K562 (cell line): ENCODE measurements around the gene DCLK3. TPM values are rescaled to one million over a fixed set of nuclear protein-coding genes. Genes with fewer than 3 reads are reported as not detected.

Experiments used
- ATAC-seq: fragments of 200-7000 bp; cut with Tn5 transposase; 3 replicates; pipeline ENCODE4 v1.9.1; 2020; ENCODE audit warnings: moderate library complexity
- BruUV-seq: library from RNA; stranded (reverse); fragments of 400-500 nt; replicated peaks from 2 replicates; lab custom pipeline; 2021; lab: Mats Ljungman, UMichigan
- CTCF ChIA-PET: fragments of 300-600 bp; formaldehyde crosslinking; extraction: SDS; loops from one replicate; lab custom pipeline; 2021; ENCODE audit warnings: low intra/inter-chr PET ratio; lab: Yijun Ruan, JAX
- POLR2A ChIA-PET: fragments of 300-600, 350-650 bp; sonication (Branson Sonifier 250); formaldehyde crosslinking; extraction: SDS; loops from one replicate; lab custom pipeline; 2021; ENCODE audit warnings: antibody characterized with exemption, inconsistent platforms; lab: Yijun Ruan, JAX
- DNase-seq, 4 experiments: peaks; one replicate each; pipeline versions ENCODE4 v3.0.0 to v3.0.0-alpha.2; 2011 to 2018; ENCODE audit warnings: low spot score in 3 of 4, mixed read lengths in 3 of 4; ENCODE audit errors: extremely low read depth in 1 of 4
- FAIRE-seq: peaks from 2 replicates; lab custom pipeline; 2011; peaks lifted over from hg19 to GRCh38; lab: Jason Lieb, UNC
- H2AFZ ChIP-seq: 2 replicates; pipeline ENCODE4 v1.6.0; 2011; ENCODE audit warnings: low read depth, low read length, control low read depth, inconsistent platforms
- H3K27ac ChIP-seq: fragments of 200-600 bp; 3 replicates; pipeline ENCODE4 v1.8.0; 2011; ENCODE audit warnings: low read depth, mild to moderate bottlenecking, control low read depth, inconsistent platforms, low read length, moderate library complexity, mixed read lengths; ENCODE audit errors: extremely low read depth
- H3K27me3 ChIP-seq, 2 experiments: fragments of 300-600 bp in 1 of 2; 2 replicates in 1 of 2; 3 replicates in 1 of 2; pipeline versions ENCODE4 v1.6.0 to v1.8.0; 2011; ENCODE audit warnings: inconsistent platforms in 2 of 2, low read length in 2 of 2, mild to moderate bottlenecking in 1 of 2, mixed read lengths in 1 of 2, moderate library complexity in 1 of 2; ENCODE audit not compliant: control insufficient read depth in 2 of 2, insufficient read depth in 2 of 2
- H3K36me3 ChIP-seq: fragments of 300-600 bp; 3 replicates; pipeline ENCODE4 v1.8.0; 2011; ENCODE audit warnings: mild to moderate bottlenecking, low read length, inconsistent platforms; ENCODE audit not compliant: control insufficient read depth, insufficient read depth
- H3K4me1 ChIP-seq, 2 experiments: fragments of 200-600 bp in 1 of 2; replicated peaks in 1 of 2; 2 replicates in 1 of 2; 3 replicates in 1 of 2; pipeline versions ENCODE4 v1.5.1 to v1.8.0; 2011; ENCODE audit warnings: inconsistent platforms in 2 of 2, low read length in 2 of 2, mild to moderate bottlenecking in 1 of 2, mixed read lengths in 1 of 2, moderate library complexity in 1 of 2; ENCODE audit not compliant: control insufficient read depth in 2 of 2, insufficient read depth in 2 of 2
- H3K4me2 ChIP-seq: 2 replicates; pipeline ENCODE4 v1.6.1; 2011; ENCODE audit warnings: low read length, control low read depth, inconsistent platforms, mixed read lengths; ENCODE audit not compliant: insufficient read depth
- H3K4me3 ChIP-seq: fragments of 200-600 bp; sonication (generic), shearing (Covaris generic); 2 replicates; pipeline ENCODE4 v1.5.1; 2016; ENCODE audit warnings: control low read depth, inconsistent platforms
- H3K79me2 ChIP-seq: fragments of 200-600 bp; 3 replicates; pipeline ENCODE4 v1.8.0; 2011; ENCODE audit warnings: low read length, inconsistent platforms; ENCODE audit not compliant: control insufficient read depth, insufficient read depth
- H3K9ac ChIP-seq, 2 experiments: 2 replicates each; pipeline versions ENCODE4 v1.6.0 to v1.6.1; 2011; ENCODE audit warnings: low read depth in 2 of 2, low read length in 2 of 2, control low read depth in 1 of 2, inconsistent platforms in 1 of 2, mild to moderate bottlenecking in 1 of 2, mixed read lengths in 1 of 2; ENCODE audit not compliant: insufficient read depth in 1 of 2
- H3K9me1 ChIP-seq: one replicate; pipeline ENCODE4 v1.6.0; 2011; ENCODE audit warnings: inconsistent platforms, mild to moderate bottlenecking, low read length, moderate library complexity; ENCODE audit not compliant: control insufficient read depth, insufficient read depth
- H3K9me3 ChIP-seq: replicated peaks from 2 replicates; pipeline ENCODE4 v1.5.1; 2011; ENCODE audit warnings: low read depth, low read length, inconsistent platforms; ENCODE audit not compliant: control insufficient read depth, insufficient read depth
- H4K20me1 ChIP-seq: replicated peaks from 2 replicates; pipeline ENCODE4 v1.6.1; 2011; ENCODE audit warnings: low read length, inconsistent platforms, mixed read lengths; ENCODE audit not compliant: control insufficient read depth, insufficient read depth
- CSDE1 ChIP-seq, 2 experiments: fragments of 450-650 bp; IDR thresholded peaks; 2 replicates each; pipeline ENCODE4 v1.6.1; 2016; ENCODE audit warnings: mild to moderate bottlenecking in 1 of 2
- CTBP1 ChIP-seq: fragments of 450-650 bp; IDR thresholded peaks from 2 replicates; pipeline ENCODE4 v1.6.1; 2016; ENCODE audit warnings: borderline replicate concordance
- CTCF ChIP-seq, 3 experiments: IDR thresholded peaks in 2 of 3; conservative IDR thresholded peaks in 1 of 3; 2 replicates each; pipeline ENCODE4 v1.5.1; 2011 to 2012; ENCODE audit warnings: low read length in 3 of 3, mild to moderate bottlenecking in 3 of 3, control low read depth in 2 of 3, improper control_type of control experiment in 1 of 3, inconsistent platforms in 1 of 3, low read depth in 1 of 3, mixed read lengths in 1 of 3, moderate library complexity in 1 of 3; ENCODE audit not compliant: insufficient read depth in 2 of 3
- FOXM1 ChIP-seq, 2 experiments: fragments of 450-650 bp in 1 of 2; sonication (generic) in 1 of 2; formaldehyde crosslinking in 1 of 2; IDR thresholded peaks; 2 replicates each; pipeline versions ENCODE4 v1.6.1 to v1.9.0; 2017 to 2022; ENCODE audit warnings: low read depth in 2 of 2, mild to moderate bottlenecking in 2 of 2, missing genetic modification reagents in 1 of 2, moderate library complexity in 1 of 2
- KAT2B ChIP-seq: IDR thresholded peaks from one replicate; pipeline ENCODE4 v1.6.1; 2012; ENCODE audit warnings: low read depth, mild to moderate bottlenecking, control low read depth, inconsistent platforms, low read length, moderate library complexity
- NFYB ChIP-seq: IDR thresholded peaks from 2 replicates; pipeline ENCODE4 v1.6.1; 2011; ENCODE audit warnings: mild to moderate bottlenecking, moderate library complexity; ENCODE audit not compliant: insufficient read length; ENCODE audit errors: extremely low read depth
- RAD51 ChIP-seq: fragments of 450-650 bp; IDR thresholded peaks from 2 replicates; pipeline ENCODE4 v1.7.1; 2016; ENCODE audit warnings: low read depth, mild to moderate bottlenecking, borderline replicate concordance
- RCOR1 ChIP-seq, 2 experiments: IDR thresholded peaks; 2 replicates each; pipeline ENCODE4 v1.6.1; 2012; ENCODE audit warnings: low read depth in 2 of 2, low read length in 2 of 2, borderline replicate concordance in 1 of 2, improper control_type of control experiment in 1 of 2
- SMC3 ChIP-seq: conservative IDR thresholded peaks from 2 replicates; pipeline ENCODE4 v1.6.1; 2011; ENCODE audit warnings: low read depth, low read length, improper control_type of control experiment; ENCODE audit not compliant: insufficient read depth
- SNIP1 ChIP-seq: fragments of 450-650 bp; IDR thresholded peaks from 2 replicates; pipeline ENCODE4 v1.7.1; 2017; ENCODE audit warnings: low read depth, mild to moderate bottlenecking
- TRIM24 ChIP-seq, 2 experiments: fragments of 450-650 bp; IDR thresholded peaks; 2 replicates each; pipeline ENCODE4 v1.6.1; 2016
- ZBTB43 ChIP-seq: sonication (generic); formaldehyde crosslinking; IDR thresholded peaks from 2 replicates; pipeline ENCODE4 v1.8.0; 2023; ENCODE audit warnings: mild to moderate bottlenecking, missing genetic modification reagents
- ZNF764 ChIP-seq: fragments of 250-450 bp; sonication (Bioruptor Pico); IDR thresholded peaks from 2 replicates; pipeline ENCODE4 v1.4.0; 2020; ENCODE audit warnings: low read depth, mild to moderate bottlenecking, moderate library complexity
- WGBS: fragments of 100-300 bp; shearing (Covaris generic); methylation state at CpG from one replicate; pipeline ENCODE4 v1.1.6; 2016; ENCODE audit warnings: low coverage, mixed read lengths; ENCODE audit not compliant: insufficient coverage; ENCODE audit errors: missing lambda C conversion rate; 5-methylcytosine and 5-hydroxymethylcytosine counted together
- in situ Hi-C: fragments of 300-500 bp; cut with MboI; formaldehyde crosslinking; loops from 4 replicates; pipeline ENCODE4 v1.15.0; 2018; ENCODE audit warnings: inconsistent platforms, mixed read lengths
- intact Hi-C: fragments of 100-400 bp; cut with micrococcal nuclease; formaldehyde crosslinking; loops from 2 replicates; pipeline ENCODE4 v1.14.2; 2022
- polyA plus RNA-seq, 8 experiments: library from polyadenylated mRNA; depleted of rRNA in 4 of 8; stranded (reverse) in 5 of 8; unstranded in 3 of 8; fragments of >200 nt; fragmentation: Nextera tagmentation in 2 of 8; fragmentation: Illumina TruSeq in 1 of 8; extraction: Ambion mirVana in 2 of 8; extraction: Trizol in 1 of 8; gene quantifications; 2 replicates each; pipeline versions ENCODE4 v1.2.1 to v1.2.3, GENCODE V29; 2011 to 2014; ENCODE audit warnings: inconsistent platforms in 1 of 8, missing spikeins in 1 of 8
- total RNA-seq, 7 experiments: library from RNA; depleted of rRNA in 6 of 7; stranded (reverse); fragments of >200 nt in 6 of 7; fragmentation: Illumina TruSeq in 2 of 7; extraction: Trizol in 2 of 7; gene quantifications; 2 replicates each; pipeline versions ENCODE4 v1.2.1 to v1.2.3, GENCODE V29; 2011 to 2021; ENCODE audit warnings: low replicate concordance in 1 of 7

Gene DCLK3
- total and polyA plus RNA-seq, 9 of the 15 experiments (the other 6 are each of a cell fraction or from before 2014, with no cell fraction given), result not detected

- FAIRE-seq (no peak), ATAC-seq (no peak), DNase-seq (no peak)
- Histone ChIP-seq H3K27me3 (no peaks in the 10 kb centered on the region), H3K9ac (no peak overlapping the region), H3K79me2 (no peaks in the 10 kb centered on the region), H3K36me3 (no peaks in the 10 kb centered on the region), H3K27ac (no peak overlapping the region), H3K9me1 (no peaks in the 10 kb centered on the region), H4K20me1 (no peaks in the 10 kb centered on the region), H3K4me1 (no peaks in the 10 kb centered on the region), H3K4me3 (no peak overlapping the region), H3K9me3 (no peaks in the 10 kb centered on the region), H3K4me2 (no peak overlapping the region), H2AFZ (no peak overlapping the region)
- 0% methylated on average over 1 of the region's 1 CpG for WGBS
- TF ChIP-seq ZNF764 (CRISPR knock-in tag), result no peak
- in situ Hi-C loops, result no loop called here
- CTCF ChIA-PET, result no interaction called here
- intact Hi-C loops, result no loop called here
- BruUV-seq, result no TSS peak
- POLR2A ChIA-PET, result no interaction called here
Measured at GRCh38 chr3:36795622-36796021, 31.3 kb upstream of the DCLK3 start.

GRCh38 chr3:36792342-36792741 is 28.0 kb upstream of the DCLK3 start:
- DNase-seq (peak; percentile 57 to 66 (median 62)), FAIRE-seq (peak; percentile 70), ATAC-seq (peak; percentile 96)
- in situ Hi-C loops (no loop called here), intact Hi-C loops (loop anchor here (1.0 kb wide), 2 partner anchors 77 to 166 kb away; no protein-coding TSS in a partner anchor)
- no peaks in the 10 kb centered on the region for H3K79me2 ChIP-seq
- H3K4me1 ChIP-seq, result no peaks in the 10 kb centered on the region
- H3K9me3 ChIP-seq, result no peaks in the 10 kb centered on the region
- no peaks in the 10 kb centered on the region for H4K20me1 ChIP-seq
- H2AFZ ChIP-seq, result no peak overlapping the region
- H3K4me2 ChIP-seq, result no peak overlapping the region
- WGBS, result 3% methylated on average over 4 of the region's 4 CpGs
- BruUV-seq, result no TSS peak
- no peak overlapping the region for H3K27ac ChIP-seq
- peaks cover 0 to 2% of the 10 kb centered on the region in 2 experiments; a peak in 1 of 5 replicates for H3K27me3 ChIP-seq
- H3K9ac ChIP-seq, result no peak overlapping the region
- POLR2A ChIA-PET, result interaction anchor here (0.5 kb wide), 1 partner anchor 10 kb away, joined by 3 read pairs; no protein-coding TSS in a partner anchor
- H3K9me1 ChIP-seq, result no peaks in the 10 kb centered on the region
- H3K4me3 ChIP-seq, result no peak overlapping the region
- CTCF ChIA-PET, result interaction anchor here (1.3 kb wide), 1 partner anchor 77 kb away, joined by 4 read pairs; no protein-coding TSS in a partner anchor
- H3K36me3 ChIP-seq, result no peaks in the 10 kb centered on the region
- TF ChIP-seq CTCF (IDR thresholded peaks at IDR 0.05 in 2 of 3, conservative IDR thresholded peaks at IDR 0.05 in 1 of 3; ENCODE audit: insufficient read depth in 2 of 3, low read depth in 1 of 3, low read length in 3 of 3) (peak; percentile 74 to 87 (median 74)), SMC3 (peak; percentile 86), SNIP1 (no peak), ZBTB43 (CRISPR knock-in tag) (no peak), KAT2B (no peak), NFYB (no peak), TRIM24 (IDR thresholded peaks at IDR 0.05) (no peak), RCOR1 (IDR thresholded peaks at IDR 0.05; ENCODE audit: borderline replicate concordance in 1 of 2, low read depth in 2 of 2, low read length in 2 of 2) (peak in 1 of 2 experiments; percentile 63; a peak in 2 of 4 replicates), FOXM1 (IDR thresholded peaks at IDR 0.05; ENCODE audit: low read depth) (no peak), FOXM1 (CRISPR knock-in tag; IDR thresholded peaks at IDR 0.05; ENCODE audit: low read depth) (no peak), RAD51 (no peak), CTBP1 (peak; percentile 43; the same call in 1 of the 2 replicates), CSDE1 (IDR thresholded peaks at IDR 0.05) (no peak)
